B cell (primary cell): Measurements from ENCODE around the gene CALN1.

Source experiments
- EZH2 ChIP-seq: IDR thresholded peaks from 2 replicates; pipeline ENCODE4 v1.6.1; 2012; ENCODE audit warnings: borderline replicate concordance, low read depth, mild to moderate bottlenecking, moderate library complexity, low read length; ENCODE audit not compliant: insufficient read depth, poor library complexity, severe bottlenecking
- TF ChIP-seq, protein P1 (sequence below): fragments of 200-600 bp; IDR thresholded peaks from one replicate; pipeline ENCODE4 v1.8.0; 2022; ENCODE audit warnings: antibody characterized with exemption, mild to moderate bottlenecking

- TF ChIP-seq, protein P1, sequence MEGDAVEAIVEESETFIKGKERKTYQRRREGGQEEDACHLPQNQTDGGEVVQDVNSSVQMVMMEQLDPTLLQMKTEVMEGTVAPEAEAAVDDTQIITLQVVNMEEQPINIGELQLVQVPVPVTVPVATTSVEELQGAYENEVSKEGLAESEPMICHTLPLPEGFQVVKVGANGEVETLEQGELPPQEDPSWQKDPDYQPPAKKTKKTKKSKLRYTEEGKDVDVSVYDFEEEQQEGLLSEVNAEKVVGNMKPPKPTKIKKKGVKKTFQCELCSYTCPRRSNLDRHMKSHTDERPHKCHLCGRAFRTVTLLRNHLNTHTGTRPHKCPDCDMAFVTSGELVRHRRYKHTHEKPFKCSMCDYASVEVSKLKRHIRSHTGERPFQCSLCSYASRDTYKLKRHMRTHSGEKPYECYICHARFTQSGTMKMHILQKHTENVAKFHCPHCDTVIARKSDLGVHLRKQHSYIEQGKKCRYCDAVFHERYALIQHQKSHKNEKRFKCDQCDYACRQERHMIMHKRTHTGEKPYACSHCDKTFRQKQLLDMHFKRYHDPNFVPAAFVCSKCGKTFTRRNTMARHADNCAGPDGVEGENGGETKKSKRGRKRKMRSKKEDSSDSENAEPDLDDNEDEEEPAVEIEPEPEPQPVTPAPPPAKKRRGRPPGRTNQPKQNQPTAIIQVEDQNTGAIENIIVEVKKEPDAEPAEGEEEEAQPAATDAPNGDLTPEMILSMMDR = no peak
- no peak for TF ChIP-seq EZH2
Measured at GRCh38 chr7:71857338-71857737, 554.8 kb downstream of the CALN1 start.
